Endothelial cell (in vitro differentiated cells): Measurements from ENCODE around the gene UBASH3A. TPM values are rescaled to one million over a fixed set of nuclear protein-coding genes. Genes with fewer than 3 reads are reported as not detected.

Source experiments
- DNase-seq: peaks from one replicate; pipeline ENCODE4 v3.0.0; 2021; ENCODE audit warnings: low spot score
- H3K27ac Mint-ChIP-seq: one replicate; pipeline ENCODE4 v1.8.0; 2021; ENCODE audit warnings: mixed read lengths, inconsistent platforms; ENCODE audit not compliant: unreplicated experiment
- H3K27me3 Mint-ChIP-seq: one replicate; pipeline ENCODE4 v1.8.0; 2021; ENCODE audit warnings: mild to moderate bottlenecking, moderate library complexity, mixed read lengths, inconsistent platforms; ENCODE audit not compliant: unreplicated experiment
- H3K36me3 Mint-ChIP-seq: one replicate; pipeline ENCODE4 v1.8.0; 2021; ENCODE audit warnings: mild to moderate bottlenecking, low read depth, mixed read lengths, inconsistent platforms; ENCODE audit not compliant: unreplicated experiment
- H3K4me1 Mint-ChIP-seq: one replicate; pipeline ENCODE4 v1.8.0; 2021; ENCODE audit warnings: mild to moderate bottlenecking, mixed read lengths, inconsistent platforms; ENCODE audit not compliant: unreplicated experiment
- H3K4me3 Mint-ChIP-seq: one replicate; pipeline ENCODE4 v1.8.0; 2021; ENCODE audit warnings: mild to moderate bottlenecking, mixed read lengths, inconsistent platforms; ENCODE audit not compliant: unreplicated experiment
- H3K9me3 Mint-ChIP-seq: one replicate; pipeline ENCODE4 v1.8.0; 2021; ENCODE audit warnings: mixed read lengths, inconsistent platforms; ENCODE audit not compliant: unreplicated experiment
- total RNA-seq: library from RNA; stranded (reverse); fragmentation: NEBNext Ultra II Directional; extraction: Animal tissue kit (Norgen Biotek cat#: 25700); gene quantifications from one replicate; pipeline ENCODE4 v1.2.1, GENCODE V29; 2021; ENCODE audit not compliant: unreplicated experiment
- TF ChIP-seq, protein P1 (sequence below): fragments of 200-600 bp; sonication (generic); IDR thresholded peaks from one replicate; pipeline ENCODE4 v1.5.0; 2021; ENCODE audit warnings: antibody characterized with exemption; ENCODE audit not compliant: unreplicated experiment

The UBASH3A gene
- total RNA-seq, 1 donor from 2014 or later, result not detected

DNA sequence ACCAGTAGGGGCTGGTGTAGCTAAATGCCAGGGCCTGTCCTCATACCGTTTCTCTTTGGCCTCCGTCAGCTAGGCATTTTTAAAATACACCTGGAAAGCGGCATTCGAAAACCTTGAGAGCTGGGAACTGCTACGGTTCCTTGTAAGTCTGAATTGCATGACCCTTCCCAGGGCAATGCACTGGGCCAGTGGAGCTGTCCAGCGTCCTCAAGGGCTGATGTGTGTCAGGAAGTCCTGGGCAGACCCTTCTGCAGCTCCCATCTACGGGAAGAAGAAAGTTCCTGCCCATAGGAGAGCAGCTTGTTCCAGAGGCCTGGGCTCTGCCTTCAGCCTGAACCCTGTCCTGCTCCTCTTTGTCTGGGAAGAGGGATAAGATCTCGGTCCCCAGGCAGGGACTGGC, 34.1 kb downstream of the UBASH3A start:
- Mint-ChIP-seq H3K4me3 (no peak overlapping the region), H3K4me1 (no peaks in the 10 kb centered on the region), H3K36me3 (peaks cover 4% of the 10 kb centered on the region), H3K27ac (no peak overlapping the region), H3K9me3 (no peaks in the 10 kb centered on the region), H3K27me3 (peaks cover 15% of the 10 kb centered on the region)
- peak; percentile 62 for DNase-seq
- TF ChIP-seq, protein P1, sequence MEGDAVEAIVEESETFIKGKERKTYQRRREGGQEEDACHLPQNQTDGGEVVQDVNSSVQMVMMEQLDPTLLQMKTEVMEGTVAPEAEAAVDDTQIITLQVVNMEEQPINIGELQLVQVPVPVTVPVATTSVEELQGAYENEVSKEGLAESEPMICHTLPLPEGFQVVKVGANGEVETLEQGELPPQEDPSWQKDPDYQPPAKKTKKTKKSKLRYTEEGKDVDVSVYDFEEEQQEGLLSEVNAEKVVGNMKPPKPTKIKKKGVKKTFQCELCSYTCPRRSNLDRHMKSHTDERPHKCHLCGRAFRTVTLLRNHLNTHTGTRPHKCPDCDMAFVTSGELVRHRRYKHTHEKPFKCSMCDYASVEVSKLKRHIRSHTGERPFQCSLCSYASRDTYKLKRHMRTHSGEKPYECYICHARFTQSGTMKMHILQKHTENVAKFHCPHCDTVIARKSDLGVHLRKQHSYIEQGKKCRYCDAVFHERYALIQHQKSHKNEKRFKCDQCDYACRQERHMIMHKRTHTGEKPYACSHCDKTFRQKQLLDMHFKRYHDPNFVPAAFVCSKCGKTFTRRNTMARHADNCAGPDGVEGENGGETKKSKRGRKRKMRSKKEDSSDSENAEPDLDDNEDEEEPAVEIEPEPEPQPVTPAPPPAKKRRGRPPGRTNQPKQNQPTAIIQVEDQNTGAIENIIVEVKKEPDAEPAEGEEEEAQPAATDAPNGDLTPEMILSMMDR, result no peak

GRCh38 chr21:42438316-42439205, 34.9 kb downstream of the UBASH3A start:
- Mint-ChIP-seq H3K27ac (no peak overlapping the region), H3K36me3 (peaks cover 4% of the 10 kb centered on the region), H3K4me3 (no peak overlapping the region), H3K9me3 (no peaks in the 10 kb centered on the region), H3K4me1 (no peaks in the 10 kb centered on the region), H3K27me3 (peaks cover 18% of the 10 kb centered on the region)
- DNase-seq, result no peak
- TF ChIP-seq, protein P1, result no peak

- H3K4me3 Mint-ChIP-seq, result no peak overlapping the region
These were observed 35.8 kb downstream of the UBASH3A start for GRCh38 chr21:42439284-42440186.

DNA sequence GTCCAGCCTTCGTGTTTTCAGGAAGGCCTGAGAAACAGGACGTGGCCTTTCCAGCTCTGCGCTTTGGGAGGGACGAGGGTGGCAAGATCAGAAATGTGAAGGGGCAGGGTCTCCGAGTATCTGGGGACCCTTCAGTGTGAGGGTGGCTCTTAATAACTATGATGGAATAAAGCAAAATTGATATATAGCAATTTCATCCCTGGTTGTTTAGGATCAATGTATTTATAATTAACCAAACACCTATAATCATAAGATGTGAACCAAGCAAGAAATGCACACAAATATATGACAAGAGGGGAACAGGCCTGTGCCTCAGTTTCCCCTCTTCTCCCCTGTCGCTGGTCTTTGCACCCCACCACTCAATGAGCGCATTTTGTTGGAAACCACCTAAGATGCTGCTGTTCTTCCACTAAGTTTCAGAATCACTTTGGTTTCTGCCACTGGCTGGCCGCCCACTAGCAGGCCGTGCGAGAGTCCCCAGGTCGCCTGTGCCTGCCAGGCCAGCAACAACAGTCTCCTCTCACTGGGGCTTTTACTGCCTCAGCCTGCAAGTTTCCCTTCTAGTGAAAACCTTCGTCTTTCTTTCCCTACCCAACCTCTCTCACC, 36.6 kb downstream of the UBASH3A start:
- Mint-ChIP-seq H3K9me3 (no peaks in the 10 kb centered on the region), H3K27ac (no peak overlapping the region), H3K4me3 (no peak overlapping the region), H3K36me3 (peaks cover 4% of the 10 kb centered on the region), H3K4me1 (no peaks in the 10 kb centered on the region), H3K27me3 (peaks cover 19% of the 10 kb centered on the region)
- TF ChIP-seq, protein P1, result no peak
- no peak for DNase-seq

More at GRCh38 chr21:42439284-42440186, 35.8 kb downstream of the UBASH3A start:
- no peak for DNase-seq
- peaks cover 19% of the 10 kb centered on the region for H3K27me3 Mint-ChIP-seq
- TF ChIP-seq, protein P1, result no peak
- H3K4me1 Mint-ChIP-seq, result no peaks in the 10 kb centered on the region
- no peak overlapping the region for H3K27ac Mint-ChIP-seq
- no peaks in the 10 kb centered on the region for H3K9me3 Mint-ChIP-seq
- H3K36me3 Mint-ChIP-seq, result peaks cover 4% of the 10 kb centered on the region
